Erythroblast (primary cell): ENCODE data around the gene PSMD11.

Experiments used
- GATA1 ChIP-seq: IDR thresholded peaks from 2 replicates; pipeline ENCODE4 v1.6.1; 2011; ENCODE audit warnings: low read depth, mild to moderate bottlenecking, control low read depth, low read length, moderate library complexity
- POLR2A ChIP-seq: IDR thresholded peaks from 2 replicates; pipeline ENCODE4 v1.6.1; 2011; ENCODE audit warnings: mild to moderate bottlenecking, low read length

DNA sequence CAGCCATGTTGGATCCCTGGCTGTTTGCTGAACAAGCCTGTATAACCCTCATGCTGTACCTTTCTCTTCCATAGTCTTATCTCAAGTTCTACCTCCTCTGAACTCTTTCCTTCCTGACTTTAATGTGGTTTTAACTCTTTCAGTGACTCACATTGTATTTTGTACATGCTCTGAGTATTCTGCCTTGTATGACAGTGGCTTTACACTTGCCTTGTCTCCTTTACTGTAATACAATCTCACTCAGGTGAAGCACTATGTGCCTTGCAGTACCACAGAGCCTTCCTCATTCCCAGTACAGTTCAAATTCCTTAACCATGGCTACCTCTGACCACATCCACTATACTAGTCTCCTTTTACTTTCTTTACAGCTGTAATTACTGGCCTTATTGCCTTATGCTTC, 14.1 kb downstream of the PSMD11 start:
- TF ChIP-seq GATA1 (no peak), POLR2A (no peak)
